ENCODE results near the gene PMVK.

The PMVK gene

GRCh38 chr1:154972517-154973343 lies 36.2 kb upstream of the PMVK start:
- WGBS (ENCODE audit: extremely low coverage, insufficient coverage, low lambda C conversion rate), result no CpG with 5 or more reads among the region's 18 CpGs

GRCh38 chr1:154972213-154972516 lies 35.6 kb upstream of the PMVK start:
- H3K23ac ChIP-seq (ENCODE audit: low read length), result no peak overlapping the region
- H3K79me1 ChIP-seq (ENCODE audit: low read length), result peaks cover 19% of the 10 kb centered on the region
- H4K8ac ChIP-seq (ENCODE audit: low read depth, low read length), result no peak overlapping the region
- peak overlapping the region; percentile 91 for H2BK5ac ChIP-seq (ENCODE audit: low read length)
- peak overlapping the region; percentile 96 for H3K27ac ChIP-seq (ENCODE audit: low read depth, low read length)
- H3K56ac ChIP-seq (ENCODE audit: low read length), result peak overlapping the region; percentile 96
- peak overlapping the region; percentile 81 for H3K18ac ChIP-seq (ENCODE audit: low read length)
- no peaks in the 10 kb centered on the region for H3K27me3 ChIP-seq (ENCODE audit: insufficient read depth, low read length, poor library complexity)
- peaks cover 5% of the 10 kb centered on the region for H3K36me3 ChIP-seq (ENCODE audit: control insufficient read depth, insufficient read depth, low read length)
- H2BK120ac ChIP-seq (ENCODE audit: low read depth, low read length), result peak overlapping the region; percentile 40
- H4K5ac ChIP-seq (ENCODE audit: low read length), result no peak overlapping the region
- H3K9ac ChIP-seq (ENCODE audit: low read length), result peak overlapping the region; percentile 69
- WGBS (ENCODE audit: extremely low coverage, insufficient coverage, low lambda C conversion rate), result no CpG with 5 or more reads among the region's 3 CpGs
- no peak overlapping the region for H2AK5ac ChIP-seq (ENCODE audit: low read length)
- H3K79me2 ChIP-seq (ENCODE audit: control insufficient read depth, insufficient read depth, low read length), result peaks cover 57% of the 10 kb centered on the region
- no peak overlapping the region for H2BK15ac ChIP-seq (replicated peaks; ENCODE audit: low read depth)
- DNase-seq, result no peak
- H3K4me2 ChIP-seq (ENCODE audit: low read length), result peak overlapping the region; percentile 37
- H3K4ac ChIP-seq (ENCODE audit: low read depth, low read length), result peak overlapping the region; percentile 29
- peaks cover 11% of the 10 kb centered on the region for H3K4me1 ChIP-seq (ENCODE audit: control insufficient read depth, low read depth, low read length)
- H3K4me3 ChIP-seq (ENCODE audit: low read length), result no peak overlapping the region

More at GRCh38 chr1:154972517-154973343, 36.2 kb upstream of the PMVK start:
- Histone ChIP-seq H3K79me1 (ENCODE audit: low read length) (peaks cover 15% of the 10 kb centered on the region), H3K4ac (ENCODE audit: low read depth, low read length) (peak overlapping the region; percentile 98), H3K4me2 (ENCODE audit: low read length) (peak overlapping the region; percentile 54), H4K8ac (ENCODE audit: low read depth, low read length) (no peak overlapping the region), H2BK120ac (ENCODE audit: low read depth, low read length) (peak overlapping the region; percentile 49), H3K4me1 (ENCODE audit: control insufficient read depth, low read depth, low read length) (peaks cover 11% of the 10 kb centered on the region), H2BK15ac (replicated peaks; ENCODE audit: low read depth) (no peak overlapping the region), H3K79me2 (ENCODE audit: control insufficient read depth, insufficient read depth, low read length) (peaks cover 58% of the 10 kb centered on the region), H2BK5ac (ENCODE audit: low read length) (peak overlapping the region; percentile 100), H2AK5ac (ENCODE audit: low read length) (peak overlapping the region; percentile 7), H3K36me3 (ENCODE audit: control insufficient read depth, insufficient read depth, low read length) (no peaks in the 10 kb centered on the region), H3K23ac (ENCODE audit: low read length) (no peak overlapping the region), H3K9ac (ENCODE audit: low read length) (peak overlapping the region; percentile 72), H3K18ac (ENCODE audit: low read length) (peak overlapping the region; percentile 81), H3K56ac (ENCODE audit: low read length) (peak overlapping the region; percentile 98), H3K27ac (ENCODE audit: low read depth, low read length) (peak overlapping the region; percentile 96), H3K27me3 (ENCODE audit: insufficient read depth, low read length, poor library complexity) (no peaks in the 10 kb centered on the region), H3K4me3 (ENCODE audit: low read length) (peak overlapping the region; percentile 36), H4K5ac (ENCODE audit: low read length) (peak overlapping the region; percentile 29)
- DNase-seq, result peak; percentile 99

GRCh38 chr1:154971341-154971998 lies 35.0 kb upstream of the PMVK start:
- Histone ChIP-seq H3K36me3 (ENCODE audit: control insufficient read depth, insufficient read depth, low read length) (peaks cover 9% of the 10 kb centered on the region), H3K79me1 (ENCODE audit: low read length) (peaks cover 20% of the 10 kb centered on the region), H3K27me3 (ENCODE audit: insufficient read depth, low read length, poor library complexity) (no peaks in the 10 kb centered on the region), H2AK5ac (ENCODE audit: low read length) (peak overlapping the region; percentile 93), H4K8ac (ENCODE audit: low read depth, low read length) (no peak overlapping the region), H3K18ac (ENCODE audit: low read length) (peak overlapping the region; percentile 11), H3K27ac (ENCODE audit: low read depth, low read length) (peak overlapping the region; percentile 96), H3K4me3 (ENCODE audit: low read length) (no peak overlapping the region), H3K79me2 (ENCODE audit: control insufficient read depth, insufficient read depth, low read length) (peaks cover 50% of the 10 kb centered on the region), H3K4me1 (ENCODE audit: control insufficient read depth, low read depth, low read length) (peaks cover 9% of the 10 kb centered on the region), H3K4ac (ENCODE audit: low read depth, low read length) (peak overlapping the region; percentile 61), H2BK120ac (ENCODE audit: low read depth, low read length) (peak overlapping the region; percentile 5), H3K4me2 (ENCODE audit: low read length) (peak overlapping the region; percentile 30), H4K5ac (ENCODE audit: low read length) (peak overlapping the region; percentile 85), H3K56ac (ENCODE audit: low read length) (peak overlapping the region; percentile 95), H2BK15ac (replicated peaks; ENCODE audit: low read depth) (no peak overlapping the region), H2BK5ac (ENCODE audit: low read length) (peak overlapping the region; percentile 94), H3K9ac (ENCODE audit: low read length) (peak overlapping the region; percentile 71), H3K23ac (ENCODE audit: low read length) (peak overlapping the region; percentile 48)
- DNase-seq, result peak; percentile 48
- no CpG with 5 or more reads among the region's 10 CpGs for WGBS (ENCODE audit: extremely low coverage, insufficient coverage, low lambda C conversion rate)

- Histone ChIP-seq H3K36me3 (ENCODE audit: control insufficient read depth, insufficient read depth, low read length) (peaks cover 11% of the 10 kb centered on the region), H3K4me1 (ENCODE audit: control insufficient read depth, low read depth, low read length) (peaks cover 6% of the 10 kb centered on the region), H3K4me3 (ENCODE audit: low read length) (peak within 1 kb of the TSS; percentile 79), H3K4me2 (ENCODE audit: low read length) (peak within 1 kb of the TSS; percentile 73), H3K23ac (ENCODE audit: low read length) (peak within 1 kb of the TSS; percentile 59), H2AK5ac (ENCODE audit: low read length) (peak within 1 kb of the TSS; percentile 93), H3K27ac (ENCODE audit: low read depth, low read length) (peak within 1 kb of the TSS; percentile 96), H2BK120ac (ENCODE audit: low read depth, low read length) (peak within 1 kb of the TSS; percentile 5), H3K18ac (ENCODE audit: low read length) (peak within 1 kb of the TSS; percentile 83), H2BK15ac (replicated peaks; ENCODE audit: low read depth) (no peak within 1 kb of the TSS), H4K8ac (ENCODE audit: low read depth, low read length) (no peak within 1 kb of the TSS), H2BK5ac (ENCODE audit: low read length) (peak within 1 kb of the TSS; percentile 94), H4K5ac (ENCODE audit: low read length) (peak within 1 kb of the TSS; percentile 85), H3K4ac (ENCODE audit: low read depth, low read length) (peak within 1 kb of the TSS; percentile 70), H3K79me2 (ENCODE audit: control insufficient read depth, insufficient read depth, low read length) (peaks cover 43% of the 10 kb centered on the region), H3K27me3 (ENCODE audit: insufficient read depth, low read length, poor library complexity) (no peaks in the 10 kb centered on the region), H3K79me1 (ENCODE audit: low read length) (peaks cover 22% of the 10 kb centered on the region), H3K9ac (ENCODE audit: low read length) (peak within 1 kb of the TSS; percentile 95), H3K56ac (ENCODE audit: low read length) (peak within 1 kb of the TSS; percentile 95)
- DNase-seq, result peak; percentile 98
- no CpG with 5 or more reads among the region's 15 CpGs for WGBS (ENCODE audit: extremely low coverage, insufficient coverage, low lambda C conversion rate)
Observed at GRCh38 chr1:154970631-154971340, 34.3 kb upstream of the PMVK start, which contains the start of gene SHC1. Gene SHC1, minus strand, starts transcription at chr1:154970747. Its CDS starts 221 bp downstream, at chr1:154970526.

- Histone ChIP-seq H3K23ac (ENCODE audit: low read length) (peak overlapping the region; percentile 59), H3K4ac (ENCODE audit: low read depth, low read length) (peak overlapping the region; percentile 70), H3K36me3 (ENCODE audit: control insufficient read depth, insufficient read depth, low read length) (peaks cover 15% of the 10 kb centered on the region), H3K79me2 (ENCODE audit: control insufficient read depth, insufficient read depth, low read length) (peaks cover 38% of the 10 kb centered on the region), H2BK120ac (ENCODE audit: low read depth, low read length) (no peak overlapping the region), H2BK15ac (replicated peaks; ENCODE audit: low read depth) (no peak overlapping the region), H3K79me1 (ENCODE audit: low read length) (peaks cover 25% of the 10 kb centered on the region), H3K4me1 (ENCODE audit: control insufficient read depth, low read depth, low read length) (peaks cover 6% of the 10 kb centered on the region), H4K5ac (ENCODE audit: low read length) (no peak overlapping the region), H3K4me2 (ENCODE audit: low read length) (peak overlapping the region; percentile 73), H3K4me3 (ENCODE audit: low read length) (peak overlapping the region; percentile 79), H3K27me3 (ENCODE audit: insufficient read depth, low read length, poor library complexity) (no peaks in the 10 kb centered on the region), H3K56ac (ENCODE audit: low read length) (peak overlapping the region; percentile 87), H3K18ac (ENCODE audit: low read length) (peak overlapping the region; percentile 83), H4K8ac (ENCODE audit: low read depth, low read length) (no peak overlapping the region), H2AK5ac (ENCODE audit: low read length) (no peak overlapping the region), H3K27ac (ENCODE audit: low read depth, low read length) (peak overlapping the region; percentile 49), H2BK5ac (ENCODE audit: low read length) (peak overlapping the region; percentile 63), H3K9ac (ENCODE audit: low read length) (peak overlapping the region; percentile 95)
- DNase-seq, result no peak
- WGBS (ENCODE audit: extremely low coverage, insufficient coverage, low lambda C conversion rate), result no CpG with 5 or more reads among the region's 22 CpGs
Observed at GRCh38 chr1:154969860-154970452, 33.4 kb upstream of the PMVK start.
